CD4-positive, alpha-beta T cell treated with Interferon gamma for 1 hour (primary cell): ENCODE results near the gene FAM117A.

ENCODE experiments used
- DNase-seq: peaks from one replicate; pipeline ENCODE4 v3.0.0-alpha.2; 2020

The FAM117A gene, protein sequence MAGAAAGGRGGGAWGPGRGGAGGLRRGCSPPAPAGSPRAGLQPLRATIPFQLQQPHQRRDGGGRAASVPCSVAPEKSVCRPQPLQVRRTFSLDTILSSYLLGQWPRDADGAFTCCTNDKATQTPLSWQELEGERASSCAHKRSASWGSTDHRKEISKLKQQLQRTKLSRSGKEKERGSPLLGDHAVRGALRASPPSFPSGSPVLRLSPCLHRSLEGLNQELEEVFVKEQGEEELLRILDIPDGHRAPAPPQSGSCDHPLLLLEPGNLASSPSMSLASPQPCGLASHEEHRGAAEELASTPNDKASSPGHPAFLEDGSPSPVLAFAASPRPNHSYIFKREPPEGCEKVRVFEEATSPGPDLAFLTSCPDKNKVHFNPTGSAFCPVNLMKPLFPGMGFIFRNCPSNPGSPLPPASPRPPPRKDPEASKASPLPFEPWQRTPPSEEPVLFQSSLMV

DNA sequence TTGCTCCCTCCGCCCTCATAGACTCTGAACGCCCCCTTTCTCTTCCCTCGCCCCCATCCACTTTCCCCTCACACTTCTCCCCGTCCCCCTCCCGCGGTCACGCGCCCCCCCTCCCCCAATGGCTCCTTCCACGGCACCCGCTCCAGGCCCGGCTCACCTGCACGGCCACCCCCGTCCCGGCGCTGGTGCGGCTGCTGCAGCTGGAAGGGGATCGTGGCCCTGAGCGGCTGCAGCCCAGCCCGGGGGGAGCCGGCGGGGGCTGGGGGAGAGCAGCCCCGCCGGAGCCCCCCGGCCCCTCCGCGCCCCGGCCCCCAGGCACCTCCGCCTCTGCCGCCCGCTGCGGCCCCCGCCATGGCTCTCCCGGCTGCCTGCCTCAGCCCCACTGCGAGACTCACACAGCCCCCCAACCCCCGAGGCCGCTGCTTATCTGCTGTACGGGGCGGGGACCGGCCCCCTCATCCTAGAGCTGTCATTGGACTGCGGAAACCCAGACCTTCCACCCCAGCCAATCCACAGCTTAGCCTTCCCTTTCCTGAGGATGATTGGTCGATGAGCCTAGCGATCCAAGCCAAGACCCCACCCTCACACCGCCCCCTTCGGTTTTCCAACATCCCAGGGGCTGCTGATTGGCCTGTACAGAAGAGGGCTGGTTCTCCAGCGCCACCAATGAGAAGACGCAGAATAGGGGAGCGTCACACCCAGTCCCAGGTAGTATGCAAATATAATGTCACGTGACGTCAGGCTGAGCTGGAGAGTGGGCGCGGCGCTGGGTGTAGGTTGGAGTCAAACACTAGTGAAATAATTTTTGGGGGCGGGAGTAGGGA lies at the start of gene FAM117A:
FAM117A (minus strand) TSS at position 397 of the 824 bp plus-strand sequence; CDS start at position 353, 44 bp downstream.
- DNase-seq = peak; percentile 99

GRCh38 chr17:49809056-49809455 lies 45.1 kb upstream of the FAM117A start:
- DNase-seq = no peak

GRCh38 chr17:49798738-49799137 lies 34.8 kb upstream of the FAM117A start:
- no peak for DNase-seq

- DNase-seq = no peak
These were observed 34.3 kb upstream of the FAM117A start for GRCh38 chr17:49798182-49798581.

GRCh38 chr17:49795372-49795771 lies 31.4 kb upstream of the FAM117A start:
- DNase-seq = no peak

- DNase-seq = no peak
These were observed 29.4 kb upstream of the FAM117A start for GRCh38 chr17:49793309-49793708.

DNA sequence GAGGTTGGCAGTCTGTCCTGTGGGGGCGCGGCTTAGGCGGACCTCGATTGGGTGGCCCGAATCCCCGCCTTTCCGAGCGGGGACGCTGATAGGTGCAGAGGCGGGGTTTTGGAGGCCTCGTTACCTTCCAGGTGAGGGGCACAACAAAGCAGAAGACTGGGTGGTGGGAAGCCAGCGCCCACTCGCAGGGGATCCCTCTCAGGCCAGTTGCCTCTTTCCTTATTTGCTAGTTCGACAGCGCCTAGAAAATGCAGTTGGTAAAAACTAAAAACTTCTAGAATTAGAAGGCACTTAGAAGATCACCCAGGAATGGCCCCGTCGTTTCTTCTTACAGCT lies 25.3 kb upstream of the FAM117A start:
- DNase-seq = no peak

DNA sequence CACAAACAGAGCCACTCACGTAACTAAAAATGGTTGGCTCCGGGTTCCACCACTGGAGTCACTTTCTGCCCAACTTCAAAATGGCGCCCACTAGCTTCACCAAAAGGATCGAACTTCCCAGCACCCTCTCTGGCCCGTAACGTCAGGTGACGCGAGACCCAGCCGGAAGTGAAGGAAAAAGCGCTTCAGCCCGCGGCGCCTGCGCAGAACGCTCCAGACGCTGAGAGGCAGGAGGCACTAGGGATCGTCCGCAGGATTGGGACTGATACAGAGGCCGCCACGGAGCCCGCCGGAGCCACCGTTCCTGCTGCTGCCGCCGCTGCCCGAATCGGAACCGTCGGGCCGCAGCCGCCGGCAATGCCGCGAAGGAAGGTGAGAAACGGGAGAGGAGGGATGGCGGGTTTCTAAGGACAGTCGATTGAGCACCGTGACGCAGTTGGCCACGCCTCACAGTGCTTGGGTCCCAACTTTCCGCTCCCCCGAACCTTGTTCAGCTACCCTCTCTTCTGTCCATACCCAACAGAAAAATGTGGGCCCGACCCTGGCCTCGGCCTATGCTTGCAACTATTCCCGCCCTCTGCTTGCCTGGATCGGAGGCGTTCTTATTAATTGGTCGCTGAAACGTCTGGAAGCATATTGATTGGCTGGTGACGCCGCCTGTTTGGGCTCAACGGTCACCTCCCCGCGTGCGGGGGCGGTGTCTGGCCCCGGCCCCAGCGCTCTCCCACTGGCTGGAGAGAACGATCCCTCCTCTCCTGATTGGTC lies 24.7 kb upstream of the FAM117A start, which contains the start of gene KAT7:
KAT7 (plus strand) TSS at position 204 of the 765 bp plus-strand sequence; CDS start at position 358, 154 bp downstream.
- peak; percentile 99 for DNase-seq

DNA sequence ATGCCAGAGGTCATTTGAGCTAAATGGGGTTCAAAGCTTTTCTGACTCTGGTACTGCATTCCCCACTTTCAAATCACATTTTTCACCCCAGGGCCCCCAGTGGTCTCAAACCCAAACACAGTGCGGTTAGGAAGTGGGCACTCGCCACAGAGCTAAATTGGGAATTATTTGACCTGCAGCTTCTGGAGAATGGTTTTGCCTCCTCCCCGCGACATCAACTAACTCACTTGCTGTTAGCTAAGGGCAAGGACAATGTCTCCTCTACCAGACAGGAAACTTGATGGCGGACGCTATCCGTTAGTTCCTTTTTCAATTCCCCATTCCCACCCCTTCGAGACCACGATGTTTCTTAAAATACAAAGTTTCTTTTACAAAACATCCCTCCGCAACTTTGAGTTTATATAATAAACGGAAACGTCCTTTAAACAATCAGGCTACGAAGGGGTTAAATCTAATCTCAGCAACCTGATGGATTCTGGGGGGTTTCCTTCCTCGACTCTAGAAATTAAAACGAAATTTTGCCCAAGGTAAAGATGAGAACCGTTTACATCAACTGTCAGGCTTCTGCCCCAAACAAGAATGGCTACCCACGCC lies 24.1 kb upstream of the FAM117A start:
- DNase-seq = peak; percentile 14

GRCh38 chr17:49784636-49785035 lies 20.7 kb upstream of the FAM117A start:
- DNase-seq = no peak

GRCh38 chr17:49783791-49784190 lies 19.9 kb upstream of the FAM117A start:
- no peak for DNase-seq

DNA sequence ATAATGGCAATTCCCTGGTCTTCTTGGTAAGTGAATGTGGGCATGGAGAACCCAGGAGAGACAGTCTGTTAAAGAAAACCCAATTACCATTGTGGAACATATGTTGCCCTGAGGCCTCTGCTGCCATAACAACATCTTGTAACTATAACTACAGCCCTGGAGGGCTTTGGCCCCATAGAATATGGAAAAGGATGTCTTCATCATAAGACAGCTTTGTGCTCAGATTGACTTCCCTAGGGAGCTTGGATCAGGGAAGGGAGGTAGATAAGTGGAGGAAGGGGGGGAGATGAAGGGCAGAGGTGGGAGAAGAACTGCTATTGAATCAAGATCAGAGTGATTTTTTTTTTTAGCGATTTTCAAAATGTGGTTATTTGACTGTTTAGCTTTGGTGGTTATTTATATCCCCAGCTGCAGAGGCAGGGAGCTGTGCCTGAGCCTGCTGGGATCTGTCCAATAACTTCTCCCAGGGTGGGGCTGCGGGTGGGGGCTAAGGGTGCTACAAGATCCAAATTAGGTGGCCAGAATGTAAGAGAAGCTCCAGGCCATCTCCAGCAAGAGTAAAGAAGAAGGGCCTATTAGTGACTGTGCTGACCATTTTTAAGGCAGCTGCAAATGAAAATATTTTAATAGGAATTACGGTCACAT lies 19.3 kb upstream of the FAM117A start:
- no peak for DNase-seq

- DNase-seq = no peak
These were observed 15.9 kb upstream of the FAM117A start for GRCh38 chr17:49779739-49780231.

GRCh38 chr17:49779156-49779738 lies 15.3 kb upstream of the FAM117A start:
- no peak for DNase-seq

- no peak for DNase-seq
These were observed 13.6 kb upstream of the FAM117A start for GRCh38 chr17:49777563-49777962.

DNA sequence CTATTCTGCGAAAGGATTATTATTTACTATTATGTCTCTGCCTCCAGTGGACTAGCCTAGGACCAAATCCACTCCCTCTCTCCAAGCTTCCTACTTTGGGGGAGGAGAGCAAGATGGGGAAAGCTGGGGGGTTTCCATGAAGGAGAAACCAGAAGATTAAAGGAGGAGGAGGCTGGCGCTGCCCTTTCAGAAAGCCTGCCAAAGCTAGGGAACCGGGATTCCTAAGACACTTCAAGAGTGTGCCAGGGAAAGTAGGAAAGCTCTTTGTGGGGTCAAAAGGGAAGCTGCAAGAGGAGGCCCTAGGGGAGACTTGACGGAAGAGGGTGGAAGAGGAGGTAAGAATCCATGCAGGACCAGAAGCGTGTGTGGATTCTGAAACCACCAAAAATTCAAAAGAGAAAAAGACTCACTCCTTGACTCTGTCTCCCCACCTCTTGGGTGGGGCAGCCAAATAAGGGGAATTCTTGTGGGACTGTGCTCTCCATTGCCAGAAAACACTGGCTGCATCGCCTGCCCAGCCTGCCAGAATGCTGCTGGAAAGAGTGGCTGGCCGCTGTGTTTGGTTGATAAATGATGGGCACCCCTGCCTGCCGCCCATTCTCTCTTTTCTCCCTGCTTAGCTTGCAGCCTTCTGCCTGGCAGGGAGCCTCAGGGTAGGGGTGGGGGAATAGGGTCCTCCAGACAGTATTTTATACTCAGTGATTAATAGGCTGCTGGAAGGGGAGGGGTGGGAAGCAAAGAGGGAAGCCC lies 12.8 kb upstream of the FAM117A start:
- no peak for DNase-seq

DNA sequence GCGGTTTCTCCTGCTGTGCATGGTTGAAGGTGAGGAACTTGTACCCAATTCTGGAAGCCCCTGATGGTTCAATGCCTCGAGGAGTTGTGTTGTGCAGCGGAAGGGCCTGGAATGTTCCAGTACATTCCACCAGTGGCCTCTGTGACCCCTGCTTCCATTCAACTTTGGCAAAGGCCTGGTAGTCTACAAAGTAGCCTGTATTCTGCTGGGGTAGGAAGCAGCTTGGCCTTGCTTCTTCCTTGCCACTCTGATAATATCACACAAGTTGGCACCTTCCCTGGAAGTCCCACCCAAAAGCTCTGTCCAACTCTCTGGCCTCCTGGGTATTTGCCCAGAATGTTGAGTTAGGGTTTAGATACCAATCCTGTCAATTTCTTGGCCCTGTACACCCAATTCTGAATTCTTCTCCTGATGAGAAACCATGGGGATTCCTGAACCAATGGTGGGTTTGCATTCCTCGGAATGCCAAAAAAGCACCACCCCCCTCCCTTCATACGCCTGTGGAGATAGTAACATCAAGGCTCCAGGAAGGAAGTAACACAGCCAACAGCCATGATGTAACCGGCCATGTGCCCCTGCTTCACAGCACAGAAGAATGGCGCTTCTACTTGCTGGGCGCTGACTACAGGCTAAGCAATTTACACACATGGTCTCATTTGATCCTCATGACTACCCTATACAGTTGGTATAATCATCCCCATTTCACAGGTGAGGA lies 11.8 kb upstream of the FAM117A start:
- DNase-seq = no peak

DNA sequence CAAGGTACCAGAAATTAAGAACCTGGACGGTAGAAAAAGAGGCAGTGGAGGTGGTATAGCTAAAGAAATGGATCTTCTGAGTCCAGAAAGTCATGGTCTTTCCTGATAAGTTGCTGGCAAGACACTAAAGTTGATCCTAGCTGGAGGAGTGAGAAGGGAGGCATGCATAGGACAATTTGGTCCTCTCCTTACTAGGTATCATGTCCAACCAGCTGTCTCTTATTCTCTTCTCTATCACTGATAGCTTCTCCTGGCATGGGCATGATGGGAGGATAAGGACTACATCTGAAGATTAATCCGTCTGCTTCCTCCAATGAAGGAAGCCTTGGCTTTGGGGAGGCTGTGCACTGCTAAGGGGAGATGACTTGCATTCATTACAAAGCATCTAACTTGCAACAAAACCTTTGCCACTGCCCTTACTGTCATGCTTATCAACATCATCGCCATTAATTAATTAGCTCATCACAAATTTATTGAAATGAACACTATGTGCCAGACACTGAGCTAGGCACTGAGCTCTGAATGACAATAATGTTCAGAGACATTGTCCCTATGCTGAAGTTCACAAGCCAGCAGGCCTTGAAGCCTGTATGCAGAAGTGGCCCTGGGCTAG lies 3.1 kb upstream of the FAM117A start:
- no peak for DNase-seq

GRCh38 chr17:49764559-49765180 lies 739 bp upstream of the FAM117A start:
- no peak for DNase-seq
